HG03196 (cell line): ENCODE measurements around the gene UGT2B10.
"Not testable (repeated sequence)": the region's sequence is repeated elsewhere in the genome, so short reads cannot be mapped to it uniquely, and the experiment has no call there.

Source experiments
- ATAC-seq: cut with Tn5 transposase; IDR thresholded peaks from one replicate; pipeline ENCODE4 v1.9.1; 2021; ENCODE audit not compliant: unreplicated experiment

Gene UGT2B10

GRCh38 chr4:68815617-68816409, at the start of gene UGT2B10:
Gene UGT2B10 (plus strand): TSS chr4:68815994. CDS start chr4:68816020, 26 bp downstream.
- ATAC-seq = not testable (repeated sequence)

- not testable (repeated sequence) for ATAC-seq
Observed at GRCh38 chr4:68771836-68772235, 44.0 kb upstream of the UGT2B10 start.

- no peak for ATAC-seq
Observed at GRCh38 chr4:68773699-68774098, 42.1 kb upstream of the UGT2B10 start.

- no peak for ATAC-seq
Observed at GRCh38 chr4:68780232-68780631, 35.6 kb upstream of the UGT2B10 start.

- ATAC-seq = no peak
Observed at GRCh38 chr4:68797048-68797447, 18.7 kb upstream of the UGT2B10 start.

GRCh38 chr4:68797618-68798017, 18.2 kb upstream of the UGT2B10 start:
- no peak for ATAC-seq

- ATAC-seq = no peak
Observed at GRCh38 chr4:68803013-68803412, 12.8 kb upstream of the UGT2B10 start.

- no peak for ATAC-seq
Observed at GRCh38 chr4:68808060-68808459, 7.7 kb upstream of the UGT2B10 start.

- ATAC-seq = no peak
Observed at GRCh38 chr4:68810919-68811318, 4.9 kb upstream of the UGT2B10 start.

GRCh38 chr4:68816410-68817265, 844 bp downstream of the UGT2B10 start:
- ATAC-seq = not testable (repeated sequence)

GRCh38 chr4:68817386-68817785, 1.6 kb downstream of the UGT2B10 start:
- ATAC-seq = no peak

GRCh38 chr4:68818030-68818462, 2.3 kb downstream of the UGT2B10 start:
- not testable (repeated sequence) for ATAC-seq

- ATAC-seq = no peak
Observed at GRCh38 chr4:68831642-68832041, 15.8 kb downstream of the UGT2B10 start.

- no peak for ATAC-seq
Observed at GRCh38 chr4:68850293-68850692, 34.5 kb downstream of the UGT2B10 start.

- ATAC-seq = no peak
Observed at GRCh38 chr4:68855771-68856170, 40.0 kb downstream of the UGT2B10 start.

GRCh38 chr4:68858039-68858438, 42.2 kb downstream of the UGT2B10 start:
- no peak for ATAC-seq

GRCh38 chr4:68859655-68860054, 43.9 kb downstream of the UGT2B10 start:
- ATAC-seq = no peak

GRCh38 chr4:68861057-68861456, 45.3 kb downstream of the UGT2B10 start:
- ATAC-seq = no peak

GRCh38 chr4:68864438-68865187, 48.8 kb downstream of the UGT2B10 start:
- no peak for ATAC-seq

GRCh38 chr4:68865188-68865638, 49.4 kb downstream of the UGT2B10 start:
- ATAC-seq = no peak

- no peak for ATAC-seq
Observed at GRCh38 chr4:68865760-68866159, 50.0 kb downstream of the UGT2B10 start.
